Panc1 (cell line): ENCODE data around the gene NID2.

Experiments used
- CTCF ChIP-seq: fragments of 450-650 bp; IDR thresholded peaks from 2 replicates; pipeline ENCODE4 v1.5.1; 2017; ENCODE audit warnings: mild to moderate bottlenecking
- POLR2AphosphoS5 ChIP-seq: IDR thresholded peaks from 2 replicates; pipeline ENCODE4 v1.6.1; 2012; ENCODE audit warnings: mild to moderate bottlenecking, low read depth, low read length, moderate library complexity
- SIN3A ChIP-seq: IDR thresholded peaks from 2 replicates; pipeline ENCODE4 v1.6.1; 2012; ENCODE audit warnings: low read depth, mild to moderate bottlenecking, low read length, moderate library complexity, borderline replicate concordance; ENCODE audit not compliant: insufficient read depth
- TCF7L2 ChIP-seq: IDR thresholded peaks from 2 replicates; pipeline ENCODE4 v1.6.1; 2011; ENCODE audit warnings: mild to moderate bottlenecking, low read depth, low read length, inconsistent platforms

- TF ChIP-seq CTCF (no peak), POLR2AphosphoS5 (no peak), TCF7L2 (no peak), SIN3A (no peak)
Measured at GRCh38 chr14:52005625-52006024, 63.2 kb downstream of the NID2 start.
